ENCODE results near the gene PIEZO1. TPM values are rescaled to one million over a fixed set of nuclear protein-coding genes. Genes with fewer than 3 reads are reported as not detected.

The PIEZO1 gene
- total RNA-seq, 4 donors from 2014 or later: 196 to 281 (median 206) TPM

DNA sequence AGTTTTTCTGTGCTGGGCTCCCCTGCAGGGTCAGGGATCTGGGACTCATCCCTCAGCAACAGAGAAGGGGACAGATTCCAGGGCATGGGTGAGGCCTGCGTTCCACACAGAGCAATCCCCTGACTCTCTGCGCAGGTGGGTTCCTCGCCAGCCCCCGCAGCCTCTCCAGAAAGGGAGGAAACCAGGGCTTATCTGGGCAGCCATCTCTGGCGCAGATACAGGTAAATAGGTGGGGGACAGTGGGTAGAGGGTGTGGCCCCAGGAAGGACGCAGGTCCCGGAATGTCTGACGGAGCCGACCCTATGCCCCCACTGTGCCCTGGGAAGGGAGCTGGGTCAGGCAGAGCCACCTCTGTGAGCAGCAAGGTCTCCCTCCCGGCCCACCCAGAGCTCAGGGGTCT, 23.2 kb downstream of the PIEZO1 start:
- no peak overlapping the region for H3K4me3 ChIP-seq (ENCODE audit: low read depth, poor library complexity, severe bottlenecking)
- intact Hi-C loops (cut with DNase I; ENCODE audit: low total_unique reads): no loop called here
- DNase-seq (ENCODE audit: low spot score in 2 of 2): no peak
- WGBS, 2 donors: 64 to 80% methylated on average over 6 to 8 of the region's 10 CpGs
- TF ChIP-seq POLR2A (IDR thresholded peaks at IDR 0.05): no peak
- TF ChIP-seq, protein P1, sequence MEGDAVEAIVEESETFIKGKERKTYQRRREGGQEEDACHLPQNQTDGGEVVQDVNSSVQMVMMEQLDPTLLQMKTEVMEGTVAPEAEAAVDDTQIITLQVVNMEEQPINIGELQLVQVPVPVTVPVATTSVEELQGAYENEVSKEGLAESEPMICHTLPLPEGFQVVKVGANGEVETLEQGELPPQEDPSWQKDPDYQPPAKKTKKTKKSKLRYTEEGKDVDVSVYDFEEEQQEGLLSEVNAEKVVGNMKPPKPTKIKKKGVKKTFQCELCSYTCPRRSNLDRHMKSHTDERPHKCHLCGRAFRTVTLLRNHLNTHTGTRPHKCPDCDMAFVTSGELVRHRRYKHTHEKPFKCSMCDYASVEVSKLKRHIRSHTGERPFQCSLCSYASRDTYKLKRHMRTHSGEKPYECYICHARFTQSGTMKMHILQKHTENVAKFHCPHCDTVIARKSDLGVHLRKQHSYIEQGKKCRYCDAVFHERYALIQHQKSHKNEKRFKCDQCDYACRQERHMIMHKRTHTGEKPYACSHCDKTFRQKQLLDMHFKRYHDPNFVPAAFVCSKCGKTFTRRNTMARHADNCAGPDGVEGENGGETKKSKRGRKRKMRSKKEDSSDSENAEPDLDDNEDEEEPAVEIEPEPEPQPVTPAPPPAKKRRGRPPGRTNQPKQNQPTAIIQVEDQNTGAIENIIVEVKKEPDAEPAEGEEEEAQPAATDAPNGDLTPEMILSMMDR (IDR thresholded peaks at IDR 0.05): no peak

GRCh38 chr16:88761143-88761534, 23.9 kb downstream of the PIEZO1 start:
- H3K4me3 ChIP-seq (ENCODE audit: low read depth, poor library complexity, severe bottlenecking): no peak overlapping the region
- no peak for DNase-seq (ENCODE audit: low spot score in 2 of 2)
- WGBS, 2 donors: 82 to 93% methylated on average over 6 to 11 of the region's 11 CpGs
- intact Hi-C loops (cut with DNase I; ENCODE audit: low total_unique reads): no loop called here
- TF ChIP-seq, protein P1 (IDR thresholded peaks at IDR 0.05): no peak
- no peak for TF ChIP-seq POLR2A (IDR thresholded peaks at IDR 0.05)

- 69 to 83% methylated on average over 16 to 24 of the region's 24 CpGs for WGBS, 2 donors
- intact Hi-C loops (cut with DNase I; ENCODE audit: low total_unique reads): no loop called here
- DNase-seq (ENCODE audit: low spot score in 2 of 2): no peak
- TF ChIP-seq, protein P1 (IDR thresholded peaks at IDR 0.05): no peak
- TF ChIP-seq POLR2A (IDR thresholded peaks at IDR 0.05): no peak
- H3K4me3 ChIP-seq (ENCODE audit: low read depth, poor library complexity, severe bottlenecking): no peak overlapping the region
Observed at GRCh38 chr16:88760424-88761142, 24.4 kb downstream of the PIEZO1 start.

GRCh38 chr16:88759976-88760350, 25.1 kb downstream of the PIEZO1 start:
- TF ChIP-seq POLR2A (IDR thresholded peaks at IDR 0.05): no peak
- TF ChIP-seq, protein P1 (IDR thresholded peaks at IDR 0.05): no peak
- intact Hi-C loops (cut with DNase I; ENCODE audit: low total_unique reads): no loop called here
- 94 to 96% methylated on average over 22 of the region's 22 CpGs for WGBS, 2 donors
- no peak overlapping the region for H3K4me3 ChIP-seq (ENCODE audit: low read depth, poor library complexity, severe bottlenecking)
- DNase-seq (ENCODE audit: low spot score in 2 of 2): no peak

- 77 to 79% methylated on average over 24 to 26 of the region's 26 CpGs for WGBS, 2 donors
- no peak overlapping the region for H3K4me3 ChIP-seq (ENCODE audit: low read depth, poor library complexity, severe bottlenecking)
- intact Hi-C loops (cut with DNase I; ENCODE audit: low total_unique reads): no loop called here
- no peak for TF ChIP-seq POLR2A (IDR thresholded peaks at IDR 0.05)
- TF ChIP-seq, protein P1 (IDR thresholded peaks at IDR 0.05): no peak
- DNase-seq (ENCODE audit: low spot score in 2 of 2): no peak
Observed at GRCh38 chr16:88759245-88759975, 25.6 kb downstream of the PIEZO1 start.

Measured in lower leg skin (tissue), 4 donors.